GM19193 (cell line): ENCODE measurements around the gene DHRS7C.

Experiments used
- POLR2A ChIP-seq: IDR thresholded peaks from 4 replicates; pipeline ENCODE4 v1.6.1; 2011; ENCODE audit not compliant: insufficient read depth, insufficient read length; ENCODE audit errors: extremely low read depth

Gene DHRS7C

DNA sequence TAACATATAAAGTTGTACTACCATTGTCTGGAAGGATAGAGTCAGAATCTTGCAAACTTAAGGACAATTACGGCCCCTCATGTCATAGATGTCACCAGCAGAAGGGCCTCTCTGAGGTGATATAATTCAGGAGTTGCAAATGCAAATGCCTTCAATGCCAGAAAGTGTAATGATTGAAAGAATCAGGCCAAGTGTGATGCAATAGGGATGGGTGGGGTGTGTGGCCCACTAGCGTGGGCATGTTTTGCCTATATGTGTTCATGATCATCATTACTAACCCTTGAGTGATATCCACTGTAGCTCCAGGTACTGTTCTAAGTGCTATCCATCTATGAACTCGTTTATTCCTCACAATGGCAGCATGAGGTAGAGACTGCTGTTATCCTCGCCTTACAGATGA is 1.1 kb downstream of the DHRS7C start:
- TF ChIP-seq POLR2A: no peak

DNA sequence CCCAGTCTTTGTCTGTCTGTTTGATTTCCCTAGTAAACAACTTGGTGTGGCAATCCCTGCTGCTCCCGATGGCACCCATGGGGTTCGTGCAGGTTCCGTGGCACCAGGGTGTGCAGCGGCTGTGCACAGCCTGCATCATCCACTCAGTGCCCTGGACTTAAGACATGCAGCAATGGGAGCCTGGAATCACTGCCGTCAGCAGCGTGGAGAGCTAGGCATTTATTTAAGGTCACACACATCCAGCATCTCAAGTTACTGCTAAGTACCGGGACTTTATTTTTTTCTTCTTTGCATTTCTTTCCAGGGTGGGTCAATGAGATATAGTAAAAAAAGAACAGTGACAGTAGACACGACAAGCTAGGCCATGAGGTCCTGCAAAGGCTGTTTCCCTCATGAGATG is 2.8 kb downstream of the DHRS7C start:
- TF ChIP-seq POLR2A: no peak

DNA sequence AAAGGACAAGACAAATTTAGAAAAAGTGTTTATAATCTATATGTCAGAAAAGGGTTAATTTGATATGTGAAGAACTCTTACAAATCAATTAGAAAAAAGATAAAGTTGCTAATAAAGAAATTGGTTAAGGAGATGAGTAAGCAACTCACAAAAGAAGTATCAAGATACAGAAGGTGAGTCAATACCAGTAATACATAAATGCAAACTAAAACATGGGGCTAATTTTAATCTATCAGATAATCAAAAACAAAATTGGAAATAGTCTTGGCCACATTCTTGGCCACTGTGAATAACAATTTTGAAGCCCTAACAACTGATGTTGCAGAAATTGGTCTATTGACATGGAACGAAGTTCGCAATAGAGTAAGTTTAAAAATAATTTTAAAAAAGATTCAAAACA is 6.8 kb downstream of the DHRS7C start:
- TF ChIP-seq POLR2A: no peak

DNA sequence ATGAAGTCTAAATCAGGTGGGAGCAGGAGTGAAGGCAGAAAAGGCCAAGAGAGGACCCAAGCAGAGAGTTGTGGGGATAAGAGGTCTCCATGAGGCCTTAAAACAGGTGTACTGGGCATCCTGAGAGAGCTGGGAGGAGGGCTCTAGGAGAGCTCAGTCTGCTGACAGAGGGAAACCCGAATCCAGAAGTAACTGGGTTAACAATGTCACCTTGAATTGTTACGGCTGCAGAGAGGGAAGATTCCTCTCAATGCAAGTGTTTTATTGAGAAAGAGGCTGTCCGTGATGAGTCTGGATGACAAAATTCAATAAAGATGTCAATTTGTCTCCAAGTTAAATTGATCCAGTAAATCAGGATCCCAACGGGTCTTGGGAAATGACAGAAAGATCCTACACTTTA is 8.3 kb downstream of the DHRS7C start:
- no peak for TF ChIP-seq POLR2A

DNA sequence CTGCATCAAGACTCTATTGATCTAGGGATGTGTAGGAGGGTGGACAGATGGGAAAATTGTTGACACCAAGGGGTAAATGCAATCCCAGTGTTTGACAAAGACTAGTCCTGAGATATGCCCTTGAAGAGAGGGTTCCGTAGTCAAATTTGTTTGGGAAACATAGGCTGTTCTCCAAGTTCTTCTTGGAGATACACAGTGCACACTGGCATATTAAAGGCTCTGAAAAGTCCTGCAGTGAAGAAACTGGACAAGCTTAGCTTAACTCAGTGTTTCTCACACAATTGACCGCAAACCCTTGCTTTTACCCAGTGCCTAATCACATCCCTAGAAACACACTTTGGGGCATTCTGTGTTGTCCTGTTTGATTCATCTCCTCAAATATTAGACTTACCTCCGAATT is 10.8 kb downstream of the DHRS7C start:
- TF ChIP-seq POLR2A: no peak

DNA sequence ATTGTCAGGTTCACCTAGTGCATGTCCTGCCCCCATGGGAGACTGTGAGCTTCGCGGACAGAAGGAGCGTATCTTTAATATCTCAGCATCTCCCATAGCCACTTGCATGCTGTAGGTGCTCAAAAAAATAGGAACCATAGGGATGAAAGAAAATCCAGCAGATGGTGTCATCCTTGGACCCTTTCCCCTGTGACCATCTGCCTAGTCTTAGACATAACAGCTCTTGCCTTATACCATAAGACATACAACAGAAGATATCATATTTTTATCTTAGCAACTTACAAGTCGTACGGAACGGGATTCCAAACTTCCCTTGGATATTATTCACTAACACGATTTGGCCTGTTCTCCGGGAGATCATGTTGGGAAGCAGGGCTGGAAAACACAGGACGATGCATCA is 14.5 kb downstream of the DHRS7C start:
- no peak for TF ChIP-seq POLR2A

DNA sequence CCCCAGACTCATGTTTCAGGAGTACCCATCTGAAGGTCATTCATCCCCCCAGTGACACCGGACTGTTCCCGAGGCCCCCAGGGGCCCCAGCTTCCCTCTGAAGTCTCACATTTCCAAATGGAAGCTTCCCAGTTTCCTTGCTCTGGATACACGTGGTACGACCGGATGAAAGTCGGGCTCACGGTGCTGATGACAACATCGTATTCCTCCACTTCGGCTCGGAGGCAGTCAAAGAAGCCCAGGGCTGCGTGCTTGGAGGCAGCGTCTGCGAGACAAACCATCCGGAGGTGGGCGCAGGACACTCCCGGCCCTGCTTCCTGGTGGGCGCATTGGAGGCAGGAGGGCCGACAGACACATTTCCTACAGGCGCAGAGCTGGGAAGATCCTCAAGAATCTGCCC is 18.7 kb downstream of the DHRS7C start:
- TF ChIP-seq POLR2A: no peak

DNA sequence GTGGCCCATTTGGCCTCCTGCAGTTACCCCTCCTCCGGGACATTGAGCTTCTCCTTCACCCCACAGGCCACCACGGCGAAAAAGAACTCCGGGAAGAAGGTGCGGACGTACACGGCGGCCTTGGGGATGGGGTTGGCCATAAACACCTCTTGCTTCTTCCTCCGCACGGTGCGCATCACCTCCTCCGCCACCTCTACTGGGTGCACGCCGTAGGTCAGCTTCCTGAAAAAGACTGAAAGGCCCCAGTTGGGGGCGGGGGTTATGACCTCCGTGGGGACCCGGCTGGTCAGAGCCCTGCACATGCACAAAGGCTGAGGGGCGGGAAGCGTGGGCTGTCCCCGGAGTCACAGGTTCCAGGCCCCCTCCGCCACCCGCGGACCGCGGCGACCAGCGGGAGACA is 19.9 kb downstream of the DHRS7C start:
- no peak for TF ChIP-seq POLR2A

DNA sequence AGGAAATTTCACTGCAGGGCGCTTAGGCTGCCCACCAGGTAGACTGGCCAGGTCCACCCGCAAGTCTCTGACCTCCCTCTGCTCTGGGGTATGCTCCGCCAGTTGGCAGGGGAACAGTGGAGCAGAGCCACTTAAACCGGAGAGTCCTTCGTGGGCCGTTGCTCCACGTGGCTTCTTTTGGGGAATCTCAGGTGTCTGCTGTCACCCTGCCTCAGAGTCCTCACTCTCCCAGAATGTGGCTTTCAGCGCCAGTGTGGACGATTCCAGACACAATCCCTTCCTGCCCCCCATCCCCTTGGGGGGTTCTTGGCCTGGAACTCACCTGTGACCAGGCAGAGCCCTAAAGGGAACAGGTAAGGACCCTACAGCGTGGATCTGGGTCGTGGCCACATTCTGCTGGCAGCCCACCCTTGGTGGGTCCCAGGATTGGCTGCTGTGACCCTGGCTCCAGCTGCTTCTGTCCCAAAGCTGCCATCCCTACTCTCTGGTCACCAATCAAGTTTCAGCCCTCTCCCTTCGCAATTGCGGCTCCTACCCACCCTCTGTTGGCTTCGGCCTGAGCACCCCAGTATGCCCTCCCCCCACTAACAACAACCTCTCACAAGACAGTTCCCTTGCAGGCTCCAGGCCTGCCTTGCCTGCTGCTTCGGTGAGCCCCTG is 22.2 kb downstream of the DHRS7C start:
- TF ChIP-seq POLR2A: no peak

DNA sequence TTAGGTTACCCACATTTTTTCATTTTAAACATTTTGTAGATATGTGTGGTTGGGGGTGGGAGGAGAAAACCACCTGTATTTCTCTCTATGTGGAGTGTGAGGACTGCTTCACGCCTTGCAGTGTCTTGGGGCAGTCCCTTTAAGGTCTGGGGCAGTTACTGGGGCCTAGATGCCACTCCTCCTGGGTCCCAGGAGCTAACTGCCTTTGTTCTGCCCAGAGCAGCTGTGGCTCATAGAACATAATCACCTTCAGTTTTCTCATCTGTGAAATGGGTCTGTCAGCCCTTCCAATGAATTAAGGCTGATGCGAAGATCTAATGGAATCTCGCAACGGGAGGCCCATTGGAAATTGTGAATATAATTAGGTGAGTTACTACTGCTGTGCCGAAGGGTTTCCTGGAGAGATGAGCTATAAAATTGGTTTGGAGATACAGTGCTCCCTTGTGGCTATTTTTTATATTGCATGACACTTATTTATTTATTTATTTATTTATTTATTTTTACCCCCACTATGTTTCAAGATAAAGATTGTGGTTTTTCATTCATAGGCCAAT is 22.9 kb downstream of the DHRS7C start:
- no peak for TF ChIP-seq POLR2A

DNA sequence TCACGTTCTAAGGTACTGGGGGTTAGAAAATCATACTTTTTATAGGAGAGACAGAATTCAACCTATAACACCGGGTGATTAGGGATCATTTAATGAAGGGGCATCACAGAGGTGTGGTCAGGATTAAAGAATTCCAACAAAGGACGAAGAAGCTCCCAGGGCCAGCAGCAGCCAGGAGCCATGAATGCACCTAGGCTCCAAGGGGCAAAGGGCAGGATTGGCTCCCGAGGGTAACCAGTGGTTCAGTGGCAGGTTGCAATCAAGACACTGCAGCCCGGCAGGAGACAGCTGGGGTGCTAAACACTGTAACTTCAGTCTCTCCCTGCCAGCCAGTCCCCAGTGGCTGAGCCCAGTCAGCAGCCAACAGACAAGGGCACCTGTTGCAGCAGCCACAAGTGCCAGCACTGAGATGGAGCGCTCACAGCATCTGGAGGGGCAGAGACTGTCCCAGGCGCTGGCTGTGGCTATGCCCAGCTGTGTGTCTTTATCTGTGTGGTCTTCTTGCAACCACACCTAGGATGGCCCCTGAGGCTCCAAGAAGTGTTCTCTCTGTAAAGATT is 23.9 kb downstream of the DHRS7C start:
- TF ChIP-seq POLR2A: no peak

DNA sequence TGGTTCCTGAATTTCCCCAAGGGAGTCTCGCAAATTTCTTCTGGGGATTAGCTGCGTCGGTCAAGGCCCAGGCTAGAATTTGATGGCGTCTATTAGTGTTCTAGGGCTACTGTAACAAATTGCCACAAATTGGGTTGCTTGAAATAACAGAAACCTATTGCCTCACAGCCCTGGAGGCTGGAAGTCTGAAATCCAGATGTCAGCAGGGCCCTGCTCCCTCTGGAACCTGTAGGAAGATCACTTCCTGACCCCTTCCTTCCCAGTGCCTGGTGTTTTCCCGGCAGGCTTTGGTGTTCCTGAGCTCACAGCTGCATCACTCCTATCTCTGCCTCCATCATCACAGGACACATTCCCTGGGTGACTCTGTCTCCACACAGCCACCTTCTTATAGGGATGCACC is 24.4 kb downstream of the DHRS7C start:
- no peak for TF ChIP-seq POLR2A

DNA sequence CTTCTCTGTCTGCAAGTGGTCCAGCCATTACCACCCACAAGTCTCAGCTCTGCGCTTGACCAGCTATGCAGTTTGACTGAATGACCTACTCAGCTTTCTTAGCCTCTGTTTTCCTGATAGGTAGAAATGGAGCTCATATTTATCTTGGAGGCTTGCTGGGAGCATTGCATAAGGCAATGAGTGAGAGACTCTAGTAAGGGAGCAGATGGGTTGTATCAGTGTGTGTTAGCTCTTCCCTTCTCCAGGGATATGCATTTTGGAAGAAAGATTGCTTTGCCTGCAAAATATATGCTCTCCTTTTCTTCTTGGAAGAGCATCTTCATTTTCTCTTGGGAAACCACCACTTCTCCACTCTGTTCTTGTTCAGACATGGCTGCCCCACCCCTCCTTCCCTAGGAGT is 26.1 kb downstream of the DHRS7C start:
- TF ChIP-seq POLR2A: no peak

DNA sequence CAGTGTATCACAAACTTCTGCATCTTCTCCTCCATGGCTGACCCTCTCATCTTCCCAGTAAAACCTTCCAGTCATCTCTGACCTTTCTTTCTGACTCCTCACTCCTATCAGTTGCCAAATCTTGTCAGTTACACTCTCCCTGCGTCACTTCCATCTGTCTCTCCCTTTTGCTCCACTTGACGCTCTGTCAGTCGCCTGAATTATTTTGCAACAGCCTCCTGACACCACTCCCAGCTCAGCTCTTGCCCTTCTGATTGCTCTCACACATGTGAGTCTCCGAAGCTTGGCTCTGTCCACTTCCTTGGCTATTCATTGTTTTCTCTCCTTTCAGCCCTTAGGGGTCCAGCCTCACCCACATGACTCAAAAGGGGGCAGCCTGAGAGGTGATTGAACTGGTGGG is 27.7 kb downstream of the DHRS7C start:
- no peak for TF ChIP-seq POLR2A

DNA sequence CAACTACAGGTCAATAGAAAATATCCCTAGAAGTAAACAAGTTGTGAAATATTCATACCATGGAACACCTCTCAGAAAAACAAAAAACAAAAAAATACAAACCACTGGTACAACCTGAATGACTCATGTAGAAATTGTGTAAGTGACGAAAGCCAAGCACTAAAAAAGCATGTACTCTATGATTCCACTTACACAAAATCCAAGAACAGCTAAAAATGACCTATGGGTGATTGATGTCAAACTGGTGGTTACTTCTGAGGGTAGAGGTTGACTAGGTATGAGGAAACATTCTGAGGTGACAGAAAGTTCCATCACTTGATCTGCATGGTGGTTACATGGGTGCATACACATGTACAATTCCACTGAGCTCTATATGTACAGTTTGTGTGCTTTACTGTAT is 31.1 kb downstream of the DHRS7C start:
- TF ChIP-seq POLR2A: no peak

DNA sequence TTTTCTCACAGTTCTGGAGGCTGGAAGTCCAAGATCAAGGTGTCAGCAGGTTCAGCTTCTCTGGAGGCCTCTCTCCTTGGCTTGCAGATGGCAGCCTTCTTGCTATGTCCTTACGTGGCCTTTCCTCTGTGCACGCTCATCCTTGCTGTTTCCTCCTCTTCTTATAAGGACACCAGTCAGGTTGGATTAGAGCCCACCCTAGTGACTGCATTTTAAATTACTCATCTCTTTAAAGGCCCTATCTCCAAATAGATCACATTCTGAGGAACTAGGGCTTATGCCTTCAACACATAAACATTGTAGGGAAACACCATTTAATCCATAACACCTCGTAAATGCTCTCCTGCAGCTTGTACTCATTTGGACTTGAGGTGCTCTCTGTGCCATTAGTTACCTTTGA is 36.3 kb downstream of the DHRS7C start:
- TF ChIP-seq POLR2A: no peak

DNA sequence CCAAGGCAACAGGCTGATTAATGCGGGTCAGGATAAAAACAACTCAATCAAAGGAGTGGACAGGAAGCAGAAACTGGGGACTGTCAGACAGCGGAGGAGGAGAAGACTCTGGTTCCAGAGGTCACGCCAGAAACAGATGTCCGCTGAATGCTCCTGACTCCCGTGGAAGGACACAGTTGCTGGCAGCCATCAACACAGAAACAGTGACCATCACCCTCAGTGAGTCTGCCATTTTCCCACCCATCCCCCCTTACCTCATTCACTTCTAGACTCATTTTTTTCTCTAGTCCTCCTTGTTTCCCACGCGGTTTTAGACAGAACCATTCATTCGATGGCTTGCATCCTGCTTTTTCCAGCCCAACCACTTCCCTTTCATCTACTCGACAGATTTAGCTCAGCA is 40.9 kb downstream of the DHRS7C start:
- no peak for TF ChIP-seq POLR2A

DNA sequence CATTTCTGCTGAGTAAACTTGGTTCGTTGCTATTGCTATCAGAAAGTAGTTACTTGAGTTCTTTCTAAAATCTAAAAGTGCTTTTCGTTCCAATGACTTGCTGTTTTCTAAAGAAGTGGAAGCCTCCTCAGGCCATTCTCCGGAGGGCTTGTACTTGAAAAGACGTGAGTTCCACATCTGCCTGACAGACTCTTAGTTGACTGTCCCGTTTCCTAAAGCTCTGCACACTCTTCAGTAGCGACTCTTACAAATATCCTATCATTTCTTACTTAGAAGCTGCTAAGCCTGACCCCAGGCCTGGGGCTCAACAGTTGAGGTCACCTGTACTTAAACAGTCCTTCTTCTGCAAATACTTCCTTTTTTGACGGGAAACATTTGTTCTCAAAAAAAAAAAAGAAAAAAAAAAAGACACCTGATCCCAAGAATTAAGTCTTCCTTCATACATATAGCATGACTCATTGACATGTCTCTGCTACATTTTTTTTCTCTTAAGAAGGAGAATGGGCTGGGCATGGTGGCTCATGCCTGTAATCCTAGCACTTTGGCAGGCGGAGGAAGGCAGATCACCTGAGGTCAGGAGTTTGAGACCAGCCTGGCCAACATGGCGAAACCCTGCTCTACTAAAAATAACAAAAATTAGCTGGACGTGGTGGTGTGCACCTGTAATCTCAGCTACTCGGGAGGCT is 61.5 kb downstream of the DHRS7C start:
- TF ChIP-seq POLR2A: no peak
